ENCODE data around the gene OSTC.

GRCh38 chr4:108622022-108622421 is 28.4 kb upstream of the OSTC start:
- TF ChIP-seq POLR2AphosphoS5 (IDR thresholded peaks at IDR 0.05; ENCODE audit: insufficient read depth in 1 of 2, low read depth in 1 of 2) (no peak), CTCF (IDR thresholded peaks at IDR 0.05) (no peak), POLR2A (IDR thresholded peaks at IDR 0.05) (no peak)
